Activated T-helper 2 cell treated with anti-CD3 and anti-CD28 coated beads, Interferon-gamma antibody, Interleukin-2, Interleukin-4, amounts not matched to agents 10 μg/mL and 5 μg/mL and 100 μg/mL, durations not matched to agents 14 hours and 24 hours and 36 hours (primary cell): ENCODE measurements around the gene IL18. TPM values are rescaled to one million over a fixed set of nuclear protein-coding genes. Genes with fewer than 3 reads are reported as not detected.
"Not testable (repeated sequence)": the region's sequence is repeated elsewhere in the genome, so short reads cannot be mapped to it uniquely, and the experiment has no call there.

ENCODE experiments used
- DNase-seq: peaks from one replicate; pipeline ENCODE4 v3.0.0; 2021; ENCODE audit warnings: low spot score
- H3K27ac Mint-ChIP-seq: one replicate; pipeline ENCODE4 v1.8.0; 2021; ENCODE audit warnings: mixed read lengths
- H3K27me3 Mint-ChIP-seq: one replicate; pipeline ENCODE4 v1.8.0; 2021; ENCODE audit warnings: low read depth, mixed read lengths
- H3K36me3 Mint-ChIP-seq: one replicate; pipeline ENCODE4 v1.8.0; 2021; ENCODE audit warnings: low read depth, mixed read lengths
- H3K4me1 Mint-ChIP-seq: one replicate; pipeline ENCODE4 v1.8.0; 2021; ENCODE audit warnings: low read depth, mixed read lengths
- H3K4me3 Mint-ChIP-seq: one replicate; pipeline ENCODE4 v1.8.0; 2021; ENCODE audit warnings: low read depth, mild to moderate bottlenecking, moderate library complexity, mixed read lengths
- H3K9me3 Mint-ChIP-seq: one replicate; pipeline ENCODE4 v1.8.0; 2021; ENCODE audit warnings: mixed read lengths
- intact Hi-C: fragments of 100-400 bp; cut with micrococcal nuclease; formaldehyde crosslinking; loops from one replicate; pipeline ENCODE4 v1.15.1; 2023
- total RNA-seq: library from RNA; stranded (reverse); gene quantifications from 2 replicates; pipeline ENCODE4 v1.2.3, GENCODE V29; 2022

The IL18 gene
- total RNA-seq, 1 donor from 2014 or later, result 1.7 TPM

GRCh38 chr11:112165049-112165448, 1.2 kb upstream of the IL18 start:
- Mint-ChIP-seq H3K27me3 (peaks cover 12% of the 10 kb centered on the region), H3K9me3 (no peaks in the 10 kb centered on the region), H3K4me1 (peaks cover 4% of the 10 kb centered on the region), H3K4me3 (no peak overlapping the region), H3K36me3 (no peaks in the 10 kb centered on the region), H3K27ac (no peak overlapping the region)
- intact Hi-C loops, result no loop called here
- no peak for DNase-seq

- peaks cover 4% of the 10 kb centered on the region for H3K4me1 Mint-ChIP-seq
- intact Hi-C loops, result no loop called here
- H3K9me3 Mint-ChIP-seq, result no peaks in the 10 kb centered on the region
- H3K4me3 Mint-ChIP-seq, result no peak overlapping the region
- peaks cover 12% of the 10 kb centered on the region for H3K27me3 Mint-ChIP-seq
- no peak overlapping the region for H3K27ac Mint-ChIP-seq
- DNase-seq, result no peak
- H3K36me3 Mint-ChIP-seq, result no peaks in the 10 kb centered on the region
These were observed 940 bp downstream of the IL18 start for GRCh38 chr11:112162761-112163546.

GRCh38 chr11:112162200-112162599, 1.7 kb downstream of the IL18 start:
- peaks cover 12% of the 10 kb centered on the region for H3K27me3 Mint-ChIP-seq
- H3K4me1 Mint-ChIP-seq, H3K9me3 Mint-ChIP-seq, H3K27ac Mint-ChIP-seq, H3K4me3 Mint-ChIP-seq, DNase-seq, intact Hi-C loops, H3K36me3 Mint-ChIP-seq: not testable (repeated sequence)

- no peaks in the 10 kb centered on the region for H3K9me3 Mint-ChIP-seq
- peaks cover 10% of the 10 kb centered on the region for H3K27me3 Mint-ChIP-seq
- peaks cover 9% of the 10 kb centered on the region for H3K4me1 Mint-ChIP-seq
- H3K4me3 Mint-ChIP-seq, result no peak overlapping the region
- no peak overlapping the region for H3K27ac Mint-ChIP-seq
- H3K36me3 Mint-ChIP-seq, result no peaks in the 10 kb centered on the region
- intact Hi-C loops, result no loop called here
- no peak for DNase-seq
These were observed 2.9 kb downstream of the IL18 start for GRCh38 chr11:112161012-112161411.

- Mint-ChIP-seq H3K36me3 (no peaks in the 10 kb centered on the region), H3K27ac (no peak overlapping the region), H3K4me1 (peaks cover 9% of the 10 kb centered on the region), H3K9me3 (no peaks in the 10 kb centered on the region), H3K27me3 (peaks cover 10% of the 10 kb centered on the region), H3K4me3 (no peak overlapping the region)
- intact Hi-C loops, result no loop called here
- no peak for DNase-seq
These were observed 3.6 kb downstream of the IL18 start for GRCh38 chr11:112160091-112160848.

- Mint-ChIP-seq H3K27me3 (peaks cover 10% of the 10 kb centered on the region), H3K36me3 (no peaks in the 10 kb centered on the region), H3K27ac (no peak overlapping the region), H3K4me1 (peaks cover 9% of the 10 kb centered on the region), H3K9me3 (no peaks in the 10 kb centered on the region), H3K4me3 (no peak overlapping the region)
- intact Hi-C loops, result no loop called here
- DNase-seq, result no peak
These were observed 4.5 kb downstream of the IL18 start for GRCh38 chr11:112159098-112160065.

- Mint-ChIP-seq H3K4me3 (no peak overlapping the region), H3K36me3 (no peaks in the 10 kb centered on the region), H3K27ac (no peak overlapping the region), H3K27me3 (peaks cover 3% of the 10 kb centered on the region), H3K4me1 (peaks cover 5% of the 10 kb centered on the region), H3K9me3 (no peaks in the 10 kb centered on the region)
- no peak for DNase-seq
- intact Hi-C loops, result no loop called here
These were observed 6.7 kb downstream of the IL18 start for GRCh38 chr11:112156956-112157766.

GRCh38 chr11:112156153-112156955, 7.5 kb downstream of the IL18 start:
- no peaks in the 10 kb centered on the region for H3K36me3 Mint-ChIP-seq
- H3K4me3 Mint-ChIP-seq, result no peak overlapping the region
- DNase-seq, result no peak
- H3K27ac Mint-ChIP-seq, result no peak overlapping the region
- H3K27me3 Mint-ChIP-seq, result no peaks in the 10 kb centered on the region
- no peaks in the 10 kb centered on the region for H3K9me3 Mint-ChIP-seq
- intact Hi-C loops, result no loop called here
- H3K4me1 Mint-ChIP-seq, result peaks cover 5% of the 10 kb centered on the region

- Mint-ChIP-seq H3K36me3 (no peaks in the 10 kb centered on the region), H3K27me3 (no peaks in the 10 kb centered on the region), H3K4me3 (no peak overlapping the region), H3K4me1 (no peaks in the 10 kb centered on the region), H3K9me3 (no peaks in the 10 kb centered on the region), H3K27ac (no peak overlapping the region)
- DNase-seq, result no peak
- intact Hi-C loops, result no loop called here
These were observed 13.4 kb downstream of the IL18 start for GRCh38 chr11:112150517-112150916.

- peaks cover 1% of the 10 kb centered on the region for H3K4me1 Mint-ChIP-seq
- intact Hi-C loops, result no loop called here
- H3K9me3 Mint-ChIP-seq, result peaks cover 7% of the 10 kb centered on the region
- DNase-seq, result no peak
- peaks cover 2% of the 10 kb centered on the region for H3K36me3 Mint-ChIP-seq
- no peak overlapping the region for H3K27ac Mint-ChIP-seq
- peaks cover 2% of the 10 kb centered on the region for H3K27me3 Mint-ChIP-seq
- no peak overlapping the region for H3K4me3 Mint-ChIP-seq
These were observed 20.3 kb downstream of the IL18 start for GRCh38 chr11:112143597-112143996.

- intact Hi-C loops, result no loop called here
- Mint-ChIP-seq H3K4me1 (peaks cover 5% of the 10 kb centered on the region), H3K4me3 (no peak overlapping the region), H3K9me3 (no peaks in the 10 kb centered on the region), H3K36me3 (no peaks in the 10 kb centered on the region), H3K27ac (no peak overlapping the region), H3K27me3 (no peaks in the 10 kb centered on the region)
- DNase-seq, result no peak
These were observed 29.4 kb downstream of the IL18 start for GRCh38 chr11:112134473-112134872.
